A549 treated with Mapracorat at 1 μM for 4 hours (cell line): ENCODE results near the gene SEC22A. TPM values are rescaled to one million over a fixed set of nuclear protein-coding genes. Genes with fewer than 3 reads are reported as not detected.

Experiments used
- total RNA-seq: library from RNA; stranded (reverse); fragments of 200-300 nt; extraction: Qiagen RNA extraction; gene quantifications from 5 replicates; pipeline ENCODE4 v1.2.3, GENCODE V29; 2022

The SEC22A gene, protein sequence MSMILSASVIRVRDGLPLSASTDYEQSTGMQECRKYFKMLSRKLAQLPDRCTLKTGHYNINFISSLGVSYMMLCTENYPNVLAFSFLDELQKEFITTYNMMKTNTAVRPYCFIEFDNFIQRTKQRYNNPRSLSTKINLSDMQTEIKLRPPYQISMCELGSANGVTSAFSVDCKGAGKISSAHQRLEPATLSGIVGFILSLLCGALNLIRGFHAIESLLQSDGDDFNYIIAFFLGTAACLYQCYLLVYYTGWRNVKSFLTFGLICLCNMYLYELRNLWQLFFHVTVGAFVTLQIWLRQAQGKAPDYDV
- 18.4 to 22.3 TPM (median 20.0 TPM) in 5 replicates for total RNA-seq

DNA sequence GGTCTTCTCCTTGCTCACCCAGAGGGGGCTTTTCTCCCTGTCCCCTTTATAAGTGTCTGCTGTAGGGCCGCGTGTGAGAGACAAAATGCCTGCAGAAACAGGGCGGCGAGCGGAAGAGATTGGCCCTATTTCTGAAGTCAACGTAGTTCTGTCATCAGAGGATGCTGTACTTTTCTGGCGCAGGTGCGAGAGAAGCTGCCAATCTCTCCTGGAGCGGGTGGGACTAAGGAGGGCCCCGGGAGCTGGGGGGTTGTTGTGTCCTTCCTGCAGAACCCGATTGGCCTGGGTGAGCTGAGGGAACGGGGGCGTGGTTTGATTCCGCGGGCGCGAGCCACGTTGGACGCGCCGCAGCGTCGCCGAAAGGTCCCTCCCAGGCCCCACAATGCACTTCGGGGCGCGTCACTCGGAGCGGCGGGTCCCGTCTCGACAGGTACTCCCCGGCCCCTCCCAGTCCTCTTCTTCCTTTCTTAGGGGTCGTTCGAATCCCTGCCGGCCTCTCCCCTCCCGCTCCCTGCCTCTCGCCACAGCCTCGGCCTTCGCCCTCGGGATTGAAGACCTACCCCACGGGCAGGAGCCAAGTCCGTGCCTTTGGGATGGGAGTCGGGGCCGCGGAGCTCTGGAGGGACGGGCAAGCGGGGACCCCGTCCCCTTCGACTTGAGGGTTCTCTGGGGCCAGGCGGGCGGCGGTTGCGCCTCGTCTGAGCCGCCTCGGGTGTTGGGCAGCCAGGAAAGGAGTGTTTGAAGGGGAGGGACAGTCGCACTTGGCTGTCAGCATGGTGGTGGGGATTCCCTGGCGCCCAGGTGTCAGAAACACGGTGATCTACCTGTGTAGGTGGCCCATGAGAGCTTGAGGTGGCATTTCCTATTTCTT is at the start of gene SEC22A:
Gene SEC22A, plus strand, starts transcription at position 387 of the 871 bp plus-strand sequence. CDS start 7,275 bp downstream, outside the sequence.

Other genes starting within 250 kb of the SEC22A start
- gene SEMA5B, start 174.2 kb upstream of the SEC22A start, total RNA-seq = 0.15 to 0.66 TPM (median 0.33 TPM) in 5 replicates
- 26.5 to 31.8 TPM (median 29.5 TPM) in 5 replicates for gene PDIA5, start 134.9 kb upstream of the SEC22A start, total RNA-seq
- 0.22 to 0.88 TPM (median 0.30 TPM) in 5 replicates for gene ADCY5, start 247.1 kb downstream of the SEC22A start, total RNA-seq